ENCODE data around the gene BTBD2.

BTBD2 gene

GRCh38 chr19:2015608-2015950, at the start of gene BTBD2:
Gene BTBD2, minus strand, starts transcription at chr19:2015714. Its CDS starts 11 bp downstream, at chr19:2015703.
- DNase-seq (ENCODE audit: low read depth in 2 of 2), result peak; percentile 46 to 53

GRCh38 chr19:2064788-2065524, 49.4 kb upstream of the BTBD2 start:
- no peak for DNase-seq (ENCODE audit: low read depth in 2 of 2)

- DNase-seq (ENCODE audit: low read depth in 2 of 2), result no peak
Observed at GRCh38 chr19:2064395-2064787, 48.9 kb upstream of the BTBD2 start.

- DNase-seq (ENCODE audit: low read depth in 2 of 2), result no peak
Observed at GRCh38 chr19:2063824-2064223, 48.3 kb upstream of the BTBD2 start.

GRCh38 chr19:2062770-2063169, 47.3 kb upstream of the BTBD2 start:
- no peak for DNase-seq (ENCODE audit: low read depth in 2 of 2)

- DNase-seq (ENCODE audit: low read depth in 2 of 2), result no peak
Observed at GRCh38 chr19:2062389-2062729, 46.8 kb upstream of the BTBD2 start.

GRCh38 chr19:2061495-2062388, 46.2 kb upstream of the BTBD2 start:
- peak; percentile 99 to 100 for DNase-seq (ENCODE audit: low read depth in 2 of 2)

GRCh38 chr19:2060884-2061494, 45.5 kb upstream of the BTBD2 start:
- DNase-seq (ENCODE audit: low read depth in 2 of 2), result peak; percentile 38 to 45

- no peak for DNase-seq (ENCODE audit: low read depth in 2 of 2)
Observed at GRCh38 chr19:2059422-2060201, 44.1 kb upstream of the BTBD2 start.

- no peak for DNase-seq (ENCODE audit: low read depth in 2 of 2)
Observed at GRCh38 chr19:2058570-2059421, 43.3 kb upstream of the BTBD2 start.

GRCh38 chr19:2057484-2058469, 42.3 kb upstream of the BTBD2 start:
- DNase-seq (ENCODE audit: low read depth in 2 of 2), result no peak

GRCh38 chr19:2056837-2057192, 41.3 kb upstream of the BTBD2 start:
- DNase-seq (ENCODE audit: low read depth in 2 of 2), result no peak

GRCh38 chr19:2055931-2056836, 40.7 kb upstream of the BTBD2 start:
- no peak for DNase-seq (ENCODE audit: low read depth in 2 of 2)

- no peak for DNase-seq (ENCODE audit: low read depth in 2 of 2)
Observed at GRCh38 chr19:2054763-2055162, 39.2 kb upstream of the BTBD2 start.

GRCh38 chr19:2053601-2054389, 38.3 kb upstream of the BTBD2 start:
- no peak for DNase-seq (ENCODE audit: low read depth in 2 of 2)

GRCh38 chr19:2051773-2052704, 36.5 kb upstream of the BTBD2 start:
- DNase-seq (ENCODE audit: low read depth in 2 of 2), result no peak
